ENCODE data around the gene DCST2.
A peak's percentile ranks its signal among the peaks of the same experiment; 100 is the strongest.

- TF ChIP-seq EZH2 (IDR thresholded peaks at IDR 0.05; ENCODE audit: low read depth, low read length, severe bottlenecking) (peak; percentile 87), CTCF (IDR thresholded peaks at IDR 0.05; ENCODE audit: control extremely low read depth in 1 of 3, insufficient read depth in 1 of 3, low read depth in 1 of 3, low read length in 3 of 3) (no peak), YY1 (IDR thresholded peaks at IDR 0.05; ENCODE audit: low read depth, low read length) (no peak), MAX (IDR thresholded peaks at IDR 0.05) (no peak), RAD21 (IDR thresholded peaks at IDR 0.05 in 1 of 2, conservative IDR thresholded peaks at IDR 0.05 in 1 of 2; ENCODE audit: low read depth in 2 of 2, low read length in 2 of 2) (no peak)
Observed at GRCh38 chr1:155082301-155083051, 48.9 kb upstream of the DCST2 start.

Data from H1 (cell line).